ENCODE data around the gene UBE2G1. TPM values are rescaled to one million over a fixed set of nuclear protein-coding genes. Genes with fewer than 3 reads are reported as not detected.

The UBE2G1 gene
- polyA plus RNA-seq, 1 donor from 2014 or later: 65.8 TPM

- H2AFZ ChIP-seq (ENCODE audit: low read depth, low read length): no peak overlapping the region
- no peaks in the 10 kb centered on the region for H3F3A ChIP-seq (ENCODE audit: insufficient read depth, low read length, poor library complexity, severe bottlenecking)
- no peak overlapping the region for H3K9ac ChIP-seq (ENCODE audit: low read length)
- no peak overlapping the region for H3K4me2 ChIP-seq (ENCODE audit: low read length)
- TF ChIP-seq, protein P1, sequence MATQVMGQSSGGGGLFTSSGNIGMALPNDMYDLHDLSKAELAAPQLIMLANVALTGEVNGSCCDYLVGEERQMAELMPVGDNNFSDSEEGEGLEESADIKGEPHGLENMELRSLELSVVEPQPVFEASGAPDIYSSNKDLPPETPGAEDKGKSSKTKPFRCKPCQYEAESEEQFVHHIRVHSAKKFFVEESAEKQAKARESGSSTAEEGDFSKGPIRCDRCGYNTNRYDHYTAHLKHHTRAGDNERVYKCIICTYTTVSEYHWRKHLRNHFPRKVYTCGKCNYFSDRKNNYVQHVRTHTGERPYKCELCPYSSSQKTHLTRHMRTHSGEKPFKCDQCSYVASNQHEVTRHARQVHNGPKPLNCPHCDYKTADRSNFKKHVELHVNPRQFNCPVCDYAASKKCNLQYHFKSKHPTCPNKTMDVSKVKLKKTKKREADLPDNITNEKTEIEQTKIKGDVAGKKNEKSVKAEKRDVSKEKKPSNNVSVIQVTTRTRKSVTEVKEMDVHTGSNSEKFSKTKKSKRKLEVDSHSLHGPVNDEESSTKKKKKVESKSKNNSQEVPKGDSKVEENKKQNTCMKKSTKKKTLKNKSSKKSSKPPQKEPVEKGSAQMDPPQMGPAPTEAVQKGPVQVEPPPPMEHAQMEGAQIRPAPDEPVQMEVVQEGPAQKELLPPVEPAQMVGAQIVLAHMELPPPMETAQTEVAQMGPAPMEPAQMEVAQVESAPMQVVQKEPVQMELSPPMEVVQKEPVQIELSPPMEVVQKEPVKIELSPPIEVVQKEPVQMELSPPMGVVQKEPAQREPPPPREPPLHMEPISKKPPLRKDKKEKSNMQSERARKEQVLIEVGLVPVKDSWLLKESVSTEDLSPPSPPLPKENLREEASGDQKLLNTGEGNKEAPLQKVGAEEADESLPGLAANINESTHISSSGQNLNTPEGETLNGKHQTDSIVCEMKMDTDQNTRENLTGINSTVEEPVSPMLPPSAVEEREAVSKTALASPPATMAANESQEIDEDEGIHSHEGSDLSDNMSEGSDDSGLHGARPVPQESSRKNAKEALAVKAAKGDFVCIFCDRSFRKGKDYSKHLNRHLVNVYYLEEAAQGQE (IDR thresholded peaks at IDR 0.05; ENCODE audit: borderline replicate concordance): no peak
- TF ChIP-seq MXI1 (conservative IDR thresholded peaks at IDR 0.05; ENCODE audit: poor library complexity, severe bottlenecking) (no peak), EP300 (conservative IDR thresholded peaks at IDR 0.05; ENCODE audit: poor library complexity, severe bottlenecking) (no peak), CTCF (IDR thresholded peaks at IDR 0.05; ENCODE audit: poor library complexity, severe bottlenecking) (no peak), RAD21 (conservative IDR thresholded peaks at IDR 0.05) (no peak), POLR2AphosphoS5 (IDR thresholded peaks at IDR 0.05) (no peak), SMC3 (conservative IDR thresholded peaks at IDR 0.05; ENCODE audit: poor library complexity) (no peak)
- H3K79me2 ChIP-seq (replicated peaks; ENCODE audit: insufficient read depth, low read length): peaks cover 5% of the 10 kb centered on the region
- H3K4me3 ChIP-seq (ENCODE audit: low read length): no peak overlapping the region
- H3K27me3 ChIP-seq (ENCODE audit: insufficient read depth, low read depth, low read length): no peaks in the 10 kb centered on the region
- H3K9me3 ChIP-seq (ENCODE audit: low read length): no peaks in the 10 kb centered on the region
- no peak overlapping the region for H3K27ac ChIP-seq (ENCODE audit: low read length)
- H3K9me2 ChIP-seq (ENCODE audit: insufficient read depth, low read length): no peaks in the 10 kb centered on the region
- H4K20me1 ChIP-seq (ENCODE audit: insufficient read depth): no peaks in the 10 kb centered on the region
- H3K36me3 ChIP-seq (ENCODE audit: insufficient read depth, low read length): peaks cover 12% of the 10 kb centered on the region
Observed at GRCh38 chr17:4235372-4236279, 130.8 kb downstream of the UBE2G1 start.

DNA sequence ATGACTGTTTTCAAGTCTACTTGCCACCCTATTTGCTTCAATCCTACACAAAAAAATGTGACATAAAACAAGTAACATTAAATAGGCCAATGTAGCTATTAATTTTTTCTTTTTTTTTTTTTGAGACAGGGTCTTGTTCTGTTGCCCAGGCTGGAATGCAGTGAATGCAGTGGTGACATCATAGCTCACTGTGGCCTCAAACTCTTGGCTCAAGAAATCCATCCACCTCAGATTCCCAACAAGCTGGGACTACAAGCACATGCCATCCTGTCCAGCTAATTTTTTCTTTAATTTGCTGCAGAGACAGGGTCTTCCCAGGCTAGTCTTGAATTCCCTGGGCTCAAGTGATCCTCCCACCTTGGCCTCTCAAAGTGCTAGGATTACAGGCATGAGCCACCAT is 132.1 kb downstream of the UBE2G1 start:
- Histone ChIP-seq H2AFZ (ENCODE audit: low read depth, low read length) (no peak overlapping the region), H3K36me3 (ENCODE audit: insufficient read depth, low read length) (peaks cover 12% of the 10 kb centered on the region), H4K20me1 (ENCODE audit: insufficient read depth) (no peaks in the 10 kb centered on the region), H3K9me2 (ENCODE audit: insufficient read depth, low read length) (no peaks in the 10 kb centered on the region), H3K9ac (ENCODE audit: low read length) (no peak overlapping the region), H3K4me3 (ENCODE audit: low read length) (no peak overlapping the region), H3K9me3 (ENCODE audit: low read length) (no peaks in the 10 kb centered on the region), H3K79me2 (replicated peaks; ENCODE audit: insufficient read depth, low read length) (peaks cover 5% of the 10 kb centered on the region), H3K27me3 (ENCODE audit: insufficient read depth, low read depth, low read length) (no peaks in the 10 kb centered on the region), H3K27ac (ENCODE audit: low read length) (no peak overlapping the region), H3F3A (ENCODE audit: insufficient read depth, low read length, poor library complexity, severe bottlenecking) (no peaks in the 10 kb centered on the region), H3K4me2 (ENCODE audit: low read length) (no peak overlapping the region)
- no peak for TF ChIP-seq RAD21 (conservative IDR thresholded peaks at IDR 0.05)
- TF ChIP-seq, protein P1 (IDR thresholded peaks at IDR 0.05; ENCODE audit: borderline replicate concordance): no peak
- TF ChIP-seq SMC3 (conservative IDR thresholded peaks at IDR 0.05; ENCODE audit: poor library complexity): no peak
- no peak for TF ChIP-seq CTCF (IDR thresholded peaks at IDR 0.05; ENCODE audit: poor library complexity, severe bottlenecking)
- TF ChIP-seq POLR2AphosphoS5 (IDR thresholded peaks at IDR 0.05): no peak
- no peak for TF ChIP-seq EZH2 (IDR thresholded peaks at IDR 0.05; ENCODE audit: borderline replicate concordance, insufficient read depth, low read length, poor library complexity, severe bottlenecking)
- TF ChIP-seq MXI1 (conservative IDR thresholded peaks at IDR 0.05; ENCODE audit: poor library complexity, severe bottlenecking): no peak
- TF ChIP-seq EP300 (conservative IDR thresholded peaks at IDR 0.05; ENCODE audit: poor library complexity, severe bottlenecking): no peak
- TF ChIP-seq TAF1 (IDR thresholded peaks at IDR 0.05; ENCODE audit: low read depth): no peak

All from neural cell (in vitro differentiated cells).